Medulla oblongata (tissue), 1 donor: Measurements from ENCODE around the gene UGT1A6.
"Not testable (repeated sequence)": the region's sequence is repeated elsewhere in the genome, so short reads cannot be mapped to it uniquely, and the experiment has no call there.

ENCODE experiments used
- DNase-seq: peaks from one replicate; pipeline ENCODE4 v3.0.0-alpha.2; 2015; ENCODE audit errors: extremely low spot score

UGT1A6 gene

DNA sequence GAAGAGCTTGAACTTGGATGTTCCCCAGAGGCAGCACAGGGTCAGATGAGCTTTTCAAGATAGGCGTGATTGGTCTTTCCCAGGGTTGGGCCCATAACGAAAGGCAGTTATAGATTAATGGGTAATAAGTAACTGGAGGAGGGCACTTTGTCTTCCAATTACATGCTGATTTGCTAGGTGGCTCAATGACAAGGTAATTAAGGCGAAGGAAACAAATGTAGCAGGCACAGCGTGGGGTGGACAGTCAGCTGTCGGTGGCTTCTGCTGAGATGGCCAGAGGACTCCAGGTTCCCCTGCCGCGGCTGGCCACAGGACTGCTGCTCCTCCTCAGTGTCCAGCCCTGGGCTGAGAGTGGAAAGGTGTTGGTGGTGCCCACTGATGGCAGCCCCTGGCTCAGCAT, 25.9 kb downstream of the UGT1A6 start, which contains the start of gene UGT1A4:
Gene UGT1A4, plus strand, starts transcription at position 185 of the 400 bp plus-strand sequence. Its CDS starts 85 bp downstream, at position 270.
- no peak for DNase-seq

DNA sequence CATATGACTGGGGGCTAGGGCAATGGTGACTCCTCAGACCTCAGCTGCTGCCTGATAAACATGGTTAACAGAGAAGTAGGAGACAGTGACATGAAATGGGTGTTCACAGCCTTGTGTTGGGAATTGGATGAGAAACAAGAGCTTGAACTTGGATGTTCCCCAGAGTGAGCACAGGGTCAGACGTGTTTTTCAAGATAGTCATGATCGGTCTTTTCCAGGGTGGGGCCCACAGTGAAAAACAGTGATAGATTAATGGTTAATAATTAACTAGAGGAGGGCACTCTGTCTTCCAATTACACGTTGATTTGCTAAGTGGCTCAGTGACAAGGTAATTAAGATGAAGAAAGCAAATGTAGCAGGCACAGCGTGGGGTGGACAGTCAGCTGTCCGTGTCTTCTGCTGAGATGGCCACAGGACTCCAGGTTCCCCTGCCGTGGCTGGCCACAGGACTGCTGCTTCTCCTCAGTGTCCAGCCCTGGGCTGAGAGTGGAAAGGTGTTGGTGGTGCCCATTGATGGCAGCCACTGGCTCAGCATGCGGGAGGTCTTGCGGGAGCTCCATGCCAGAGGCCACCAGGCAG, 36.1 kb downstream of the UGT1A6 start, which contains the start of gene UGT1A3:
Gene UGT1A3, plus strand, starts transcription at position 320 of the 579 bp plus-strand sequence. Its CDS starts 85 bp downstream, at position 405.
- DNase-seq, result no peak

DNA sequence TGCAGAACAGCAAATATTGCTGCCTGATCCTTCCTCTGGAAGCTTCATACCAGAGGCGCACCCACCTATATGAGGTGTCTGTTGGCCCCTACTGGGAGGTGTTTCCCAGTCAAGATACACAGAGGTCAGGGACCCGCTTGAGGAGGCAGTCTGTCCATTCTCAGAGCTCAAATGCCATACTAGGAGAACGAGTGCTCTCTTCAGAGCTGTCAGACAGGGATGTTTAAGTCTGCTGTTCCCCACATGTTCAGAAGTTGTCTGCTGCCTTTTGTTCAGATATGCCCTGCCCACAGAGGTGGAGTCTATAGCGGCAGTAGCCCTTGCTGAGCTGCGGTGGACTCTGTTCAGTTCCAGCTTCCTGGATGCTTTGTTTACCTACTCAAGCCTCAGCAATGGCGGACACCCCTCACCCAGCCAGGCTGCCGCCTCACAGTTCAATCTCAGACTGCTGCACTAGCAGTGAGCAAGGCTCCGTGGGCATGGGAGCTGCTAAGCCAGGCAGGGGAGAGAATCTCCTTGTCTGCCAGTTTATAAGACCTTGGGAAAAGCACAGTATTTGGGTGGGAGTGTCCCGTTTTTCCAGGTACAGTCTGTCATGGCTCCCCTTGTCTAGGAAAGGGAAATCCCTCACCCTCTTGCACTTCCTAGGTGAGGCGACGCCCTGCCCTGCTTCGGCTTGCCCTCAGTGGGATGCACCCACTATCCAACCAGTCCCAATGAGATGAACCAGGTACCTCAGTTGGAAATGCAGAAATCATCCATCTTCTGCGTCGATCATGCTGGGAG, 44.4 kb downstream of the UGT1A6 start:
- DNase-seq, result not testable (repeated sequence)

DNA sequence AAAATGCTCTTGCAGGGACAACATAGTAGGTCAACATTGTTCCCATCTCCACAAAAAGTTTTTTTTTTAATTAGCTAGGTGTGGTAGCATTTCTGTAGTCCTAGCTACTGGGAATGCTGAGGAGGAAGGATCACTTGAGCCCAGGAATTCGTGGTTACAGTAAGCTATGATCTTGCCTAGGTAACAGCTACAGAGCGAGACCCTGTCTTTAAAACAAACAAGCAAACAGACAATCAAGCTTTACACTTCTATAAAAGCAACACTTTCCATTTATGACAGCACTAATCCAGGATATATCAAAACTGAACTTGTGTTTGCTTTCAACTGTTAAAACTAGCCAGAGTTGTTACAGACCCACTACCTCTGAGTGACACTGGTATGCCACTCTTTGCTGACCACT, 48.2 kb downstream of the UGT1A6 start:
- no peak for DNase-seq

DNA sequence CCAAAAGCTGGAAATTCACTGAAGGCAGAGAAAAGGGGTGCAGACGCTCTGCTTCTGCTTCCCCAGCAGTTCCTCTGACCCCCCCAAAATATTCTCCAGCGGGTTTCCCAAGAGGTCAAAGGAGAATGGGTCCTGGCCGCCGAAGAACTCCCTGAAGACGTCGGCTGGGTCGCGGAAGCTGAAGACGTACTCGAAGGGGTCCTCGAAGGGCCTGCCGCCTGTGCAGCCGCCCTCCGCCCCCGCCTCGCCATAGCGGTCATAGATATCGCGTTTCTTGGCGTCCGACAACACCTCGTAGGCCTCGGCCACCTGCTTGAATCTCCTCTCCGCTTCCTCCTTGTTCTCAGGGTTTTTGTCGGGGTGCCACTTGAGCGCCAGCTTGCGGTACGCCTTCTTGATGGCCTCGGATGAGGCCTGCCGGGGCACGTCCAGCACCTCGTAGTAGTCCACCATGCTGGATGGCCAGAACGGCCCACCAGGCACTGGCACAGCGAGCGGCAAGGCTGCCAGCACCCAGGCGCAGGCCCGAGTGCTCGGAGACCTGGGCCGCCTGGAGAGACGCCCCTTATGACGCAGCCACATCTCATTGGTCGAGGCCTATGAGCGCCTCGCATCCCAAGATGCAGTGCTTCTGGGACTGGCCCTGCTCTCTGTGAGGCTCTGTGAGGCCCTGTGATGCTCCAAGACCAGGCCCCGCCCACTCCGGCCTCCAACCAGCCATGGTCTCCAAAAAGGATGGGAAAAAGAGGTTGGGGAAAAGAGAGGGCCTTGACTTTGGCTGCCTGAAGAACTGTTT, 51.0 kb downstream of the UGT1A6 start:
- DNase-seq, result no peak

DNA sequence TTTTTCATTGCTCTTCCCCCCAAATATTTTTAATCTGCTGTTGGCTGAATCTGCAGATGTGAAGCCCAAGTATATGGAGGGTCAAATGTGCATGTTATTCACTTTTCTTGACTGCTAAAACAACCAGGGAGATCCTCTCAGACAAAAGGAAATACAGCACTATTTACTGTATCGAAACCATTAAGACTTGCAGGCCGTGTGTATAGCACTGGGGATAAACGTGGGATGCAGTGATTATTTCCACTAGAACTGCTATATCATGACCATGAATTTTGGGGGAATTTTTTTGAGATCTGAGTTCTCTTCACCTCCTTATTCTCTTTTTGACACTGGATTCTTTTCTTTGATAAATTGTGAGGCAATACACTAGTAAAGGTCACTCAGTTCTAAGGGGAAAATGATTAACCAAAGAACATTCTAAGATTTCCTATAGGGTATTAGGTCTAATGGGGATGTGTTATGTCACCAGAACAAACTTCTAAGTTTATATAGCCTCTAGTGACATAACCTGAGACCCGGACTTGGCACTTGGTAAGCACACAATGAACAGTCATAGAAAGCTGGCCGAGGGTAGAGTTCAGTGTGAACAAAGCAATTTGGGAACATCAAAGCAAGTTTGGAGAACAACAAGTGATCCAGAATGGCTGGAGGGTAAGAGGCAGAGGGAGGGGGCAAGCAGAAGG, 52.5 kb downstream of the UGT1A6 start:
- DNase-seq, result no peak

DNA sequence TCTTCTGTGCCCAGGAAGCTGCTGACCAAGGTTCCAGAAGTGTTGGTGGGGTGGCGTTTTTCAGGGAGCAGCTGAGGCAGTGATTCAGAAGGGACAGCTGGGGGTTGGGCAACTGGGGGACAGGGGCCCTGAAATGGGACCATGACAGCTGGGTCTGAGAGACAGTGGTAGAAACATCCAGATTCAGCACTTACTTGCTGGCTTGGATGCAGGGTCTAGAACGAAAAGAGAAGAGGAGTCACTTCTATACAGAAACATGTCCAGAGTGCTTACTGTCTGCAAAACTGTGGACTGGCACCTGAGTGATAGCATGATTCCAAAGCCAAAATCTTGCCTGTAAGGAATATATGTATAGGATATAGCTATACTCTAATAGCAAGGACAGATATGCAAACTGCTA, 53.1 kb downstream of the UGT1A6 start:
- not testable (repeated sequence) for DNase-seq

DNA sequence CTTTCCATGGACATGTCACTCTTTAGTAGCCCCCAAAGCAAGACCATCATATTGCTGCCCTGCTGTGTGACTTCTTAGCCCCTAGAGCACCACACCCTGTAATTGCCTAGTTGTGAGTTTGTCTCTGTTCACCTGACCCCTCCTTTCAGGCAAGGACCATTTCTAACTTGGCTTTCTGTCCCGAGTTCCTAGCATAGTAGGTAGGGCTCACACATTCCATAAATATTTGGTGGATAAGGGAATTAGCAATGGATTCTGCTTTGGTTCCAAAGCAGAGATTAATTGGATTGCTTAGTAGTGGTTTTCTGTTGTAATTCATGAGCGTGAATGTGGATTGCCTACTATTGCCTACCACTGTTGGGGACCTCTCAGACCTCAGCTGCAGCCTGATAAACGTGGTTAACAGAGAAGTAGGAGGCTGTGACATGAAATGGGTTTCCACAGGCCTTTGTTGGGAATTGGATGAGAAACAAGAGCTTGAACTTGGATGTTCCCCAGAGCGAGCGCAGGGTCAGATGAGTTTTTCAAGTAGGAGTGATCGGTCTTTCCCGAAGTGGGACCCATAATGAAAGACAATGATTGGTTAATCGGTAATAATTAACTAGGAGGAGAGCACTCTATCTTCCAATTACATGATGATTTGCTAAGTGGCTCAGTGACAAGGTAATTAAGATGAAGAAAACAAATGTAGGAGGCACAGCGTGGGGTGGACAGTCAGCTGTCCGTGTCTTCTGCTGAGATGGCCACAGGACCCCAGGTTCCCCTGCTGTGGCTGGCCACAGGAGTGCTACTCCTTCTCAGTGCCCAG, 54.0 kb downstream of the UGT1A6 start:
- DNase-seq, result no peak

DNA sequence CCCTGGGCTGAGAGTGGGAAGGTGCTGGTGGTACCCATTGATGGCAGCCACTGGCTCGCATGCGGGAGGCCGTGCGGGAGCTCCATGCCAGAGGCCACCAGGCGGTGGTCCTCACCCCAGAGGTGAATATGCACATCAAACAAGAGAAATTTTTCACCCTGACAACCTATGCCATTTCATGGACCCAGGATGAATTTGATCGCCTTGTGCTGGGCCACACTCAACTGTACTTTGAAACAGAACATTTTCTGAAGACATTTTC, 54.5 kb downstream of the UGT1A6 start:
- DNase-seq, result no peak

DNA sequence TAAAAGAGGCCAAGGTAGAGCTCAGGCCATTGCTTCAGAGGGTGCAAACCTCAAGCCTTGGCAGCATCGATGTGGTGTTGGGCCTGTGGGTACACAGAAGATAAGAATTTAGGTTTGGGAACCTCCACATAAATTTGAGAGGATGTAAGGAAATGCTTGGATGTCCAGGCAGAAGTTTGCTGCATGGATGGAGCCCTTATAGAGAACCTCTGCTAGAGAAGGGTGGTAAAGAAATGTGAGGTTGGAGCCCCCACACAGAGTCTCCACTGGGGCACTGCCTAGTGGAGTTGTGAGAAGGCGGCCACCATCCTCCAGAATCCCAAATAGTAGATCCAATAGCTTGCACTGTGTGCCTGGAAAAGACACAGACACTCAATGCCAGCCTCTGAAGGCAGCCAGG, 58.0 kb downstream of the UGT1A6 start:
- not testable (repeated sequence) for DNase-seq

DNA sequence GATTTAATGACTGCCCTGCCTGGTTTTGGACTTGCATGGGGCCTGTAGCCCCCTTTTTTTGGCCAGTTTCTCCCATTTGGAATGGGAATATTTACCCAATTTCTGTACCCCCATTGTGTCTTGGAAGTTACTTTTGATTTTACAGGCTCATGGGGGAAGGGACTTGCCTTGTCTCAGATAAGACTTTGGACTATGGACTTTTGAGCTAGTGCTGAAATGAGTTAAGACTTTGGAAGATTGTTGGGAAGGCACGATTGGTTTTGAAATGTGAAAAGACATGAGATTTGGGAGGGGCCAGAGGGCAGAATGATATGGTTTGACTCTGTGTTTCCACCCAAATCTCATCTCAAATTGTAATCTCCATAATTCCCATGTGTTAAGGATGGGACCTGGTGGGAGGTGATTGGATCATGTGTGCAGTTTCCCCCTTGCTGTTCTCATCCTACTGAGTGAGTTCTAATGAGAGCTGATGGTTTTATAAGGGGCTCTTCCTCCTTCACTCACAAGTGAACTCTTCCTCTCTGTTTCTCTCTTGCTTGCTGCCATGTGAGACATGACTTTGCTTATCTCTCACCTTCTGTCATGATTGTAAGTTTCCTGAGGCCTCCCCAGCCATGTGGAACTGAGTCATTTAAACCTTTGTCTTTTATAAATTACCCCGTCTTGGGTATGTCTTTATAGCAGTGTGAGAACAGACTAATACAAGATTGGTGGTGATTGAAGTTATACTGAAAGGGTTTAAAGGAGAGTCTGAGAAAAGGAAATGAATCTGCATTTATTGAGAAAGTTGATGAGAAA, 58.7 kb downstream of the UGT1A6 start:
- DNase-seq, result not testable (repeated sequence)

DNA sequence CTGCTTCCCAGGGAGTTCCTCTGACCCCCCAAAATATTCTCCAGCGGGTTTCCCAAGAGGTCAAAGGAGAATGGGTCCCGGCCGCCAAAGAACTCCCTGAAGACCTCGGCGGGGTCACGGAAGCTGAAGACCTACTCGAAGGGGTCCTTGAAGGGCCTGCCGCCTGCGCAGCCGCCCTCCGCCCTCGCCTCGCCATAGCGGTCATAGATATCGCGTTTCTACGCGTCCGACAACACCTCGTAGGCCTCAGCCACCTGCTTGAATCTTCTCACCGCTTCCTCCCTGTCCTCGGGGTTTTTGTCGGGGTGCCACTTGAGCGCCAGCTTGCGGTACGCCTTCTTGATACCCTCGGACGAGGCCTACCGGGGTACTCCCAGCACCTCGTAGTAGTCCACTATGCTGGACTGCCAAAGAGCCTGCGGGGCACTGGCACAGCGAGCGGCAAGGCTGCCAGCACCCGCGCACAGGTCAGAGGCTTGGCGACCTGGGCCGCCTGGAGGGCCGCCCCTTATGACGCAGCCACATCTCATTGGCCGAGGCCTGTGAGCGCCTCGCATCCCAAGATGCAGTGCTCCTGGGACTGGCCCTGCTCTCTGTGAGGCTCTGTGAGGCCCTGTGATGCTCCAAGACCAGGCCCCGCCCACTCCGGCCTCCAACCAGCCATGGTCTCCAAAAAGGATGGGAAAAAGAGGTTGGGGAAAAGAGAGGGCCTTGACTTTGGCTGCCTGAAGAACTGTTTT, 62.4 kb downstream of the UGT1A6 start:
- DNase-seq, result no peak

DNA sequence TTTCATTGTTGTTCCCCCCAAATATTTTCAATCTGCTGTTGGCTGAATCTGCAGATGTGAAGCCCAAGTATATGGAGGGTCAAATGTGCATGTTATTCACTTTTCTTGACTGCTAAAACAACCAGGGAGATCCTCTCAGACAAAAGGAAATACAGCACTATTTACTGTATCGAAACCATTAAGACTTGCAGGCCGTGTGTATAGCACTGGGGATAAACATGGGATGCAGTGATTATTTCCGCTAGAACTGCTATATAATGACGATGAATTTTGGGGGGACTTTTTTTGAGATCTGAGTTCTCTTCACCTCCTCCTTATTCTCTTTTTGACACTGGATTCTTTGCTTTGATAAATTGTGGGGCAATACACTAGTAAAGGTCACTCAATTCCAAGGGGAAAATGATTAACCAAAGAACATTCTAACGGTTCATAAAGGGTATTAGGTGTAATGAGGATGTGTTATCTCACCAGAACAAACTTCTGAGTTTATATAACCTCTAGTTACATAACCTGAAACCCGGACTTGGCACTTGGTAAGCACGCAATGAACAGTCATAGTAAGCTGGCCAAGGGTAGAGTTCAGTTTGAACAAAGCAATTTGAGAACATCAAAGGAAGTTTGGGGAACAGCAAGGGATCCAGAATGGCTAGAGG, 63.9 kb downstream of the UGT1A6 start:
- no peak for DNase-seq

DNA sequence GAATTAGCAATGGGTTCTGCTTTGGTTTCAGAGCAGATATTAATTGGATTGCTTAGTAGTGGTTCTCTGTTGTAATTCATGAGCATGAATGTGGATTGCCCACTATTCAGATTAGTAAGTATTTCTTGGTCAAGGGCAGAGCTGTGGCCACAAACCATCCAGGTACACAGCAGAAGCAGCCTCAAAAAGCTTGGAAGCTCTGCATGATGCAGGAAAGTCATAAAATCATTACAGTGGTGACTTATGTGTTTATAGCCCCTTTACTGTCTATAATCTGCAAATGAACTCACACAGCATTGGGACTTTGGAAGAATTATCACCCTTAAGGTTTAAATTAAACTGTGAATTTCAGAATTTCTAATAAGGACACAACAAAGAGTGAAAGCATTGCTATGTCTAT, 65.5 kb downstream of the UGT1A6 start:
- DNase-seq, result no peak

DNA sequence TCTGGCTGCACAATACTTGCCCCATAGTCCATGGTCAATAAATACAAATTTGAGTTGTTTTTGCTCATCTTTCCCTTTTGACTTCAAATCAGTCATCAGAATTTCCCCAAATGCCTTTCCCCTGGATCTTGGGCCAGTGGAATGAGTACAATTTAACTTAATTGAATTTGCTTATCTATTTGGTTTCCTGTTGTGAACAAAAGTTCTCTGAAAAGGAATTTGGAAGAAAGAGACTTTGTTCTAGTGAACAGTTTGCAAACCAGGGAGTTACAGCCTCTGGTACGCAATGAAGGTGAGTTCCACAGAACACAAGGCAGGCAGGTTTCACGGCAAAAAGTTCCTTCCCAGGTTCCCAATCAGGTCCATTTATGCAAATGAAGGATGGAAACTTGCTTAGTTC, 66.2 kb downstream of the UGT1A6 start:
- no peak for DNase-seq

DNA sequence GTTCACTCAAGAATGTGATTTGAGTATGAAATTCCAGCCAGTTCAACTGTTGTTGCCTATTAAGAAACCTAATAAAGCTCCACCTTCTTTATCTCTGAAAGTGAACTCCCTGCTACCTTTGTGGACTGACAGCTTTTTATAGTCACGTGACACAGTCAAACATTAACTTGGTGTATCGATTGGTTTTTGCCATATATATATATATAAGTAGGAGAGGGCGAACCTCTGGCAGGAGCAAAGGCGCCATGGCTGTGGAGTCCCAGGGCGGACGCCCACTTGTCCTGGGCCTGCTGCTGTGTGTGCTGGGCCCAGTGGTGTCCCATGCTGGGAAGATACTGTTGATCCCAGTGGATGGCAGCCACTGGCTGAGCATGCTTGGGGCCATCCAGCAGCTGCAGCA, 67.4 kb downstream of the UGT1A6 start, which contains the start of gene UGT1A1:
Gene UGT1A1, plus strand, starts transcription at position 228 of the 400 bp plus-strand sequence. Its CDS starts 18 bp downstream, at position 246.
- no peak for DNase-seq

DNA sequence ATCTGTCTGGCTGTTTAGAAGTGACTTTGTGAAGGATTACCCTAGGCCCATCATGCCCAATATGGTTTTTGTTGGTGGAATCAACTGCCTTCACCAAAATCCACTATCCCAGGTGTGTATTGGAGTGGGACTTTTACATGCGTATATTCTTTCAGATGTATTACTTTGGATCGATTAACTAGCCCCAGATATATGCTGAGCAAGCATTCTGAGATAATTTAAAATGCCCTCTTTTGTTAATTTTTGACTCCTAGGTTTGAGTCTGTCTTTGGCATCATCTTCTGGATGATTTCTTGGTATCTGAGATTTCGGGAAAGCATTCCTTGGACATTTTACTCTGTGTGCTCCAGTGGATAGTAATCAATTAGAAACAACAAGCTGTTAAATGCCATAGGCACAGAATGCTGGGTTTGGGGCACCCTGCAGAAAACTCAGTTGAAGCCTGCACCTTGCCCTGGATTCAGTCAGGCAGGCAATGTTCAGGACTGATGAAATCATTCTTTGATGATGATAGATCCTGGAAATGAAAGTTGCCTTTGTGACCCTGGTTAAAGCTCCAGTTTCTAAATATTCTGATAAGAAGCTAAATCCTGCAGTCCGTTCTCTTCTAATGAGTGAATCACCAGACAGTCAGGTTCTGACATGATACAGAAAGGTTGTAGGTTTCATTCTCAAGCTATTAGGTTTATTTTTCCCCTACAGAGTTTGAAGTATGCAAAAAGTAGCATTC, 68.5 kb downstream of the UGT1A6 start:
- DNase-seq, result no peak

DNA sequence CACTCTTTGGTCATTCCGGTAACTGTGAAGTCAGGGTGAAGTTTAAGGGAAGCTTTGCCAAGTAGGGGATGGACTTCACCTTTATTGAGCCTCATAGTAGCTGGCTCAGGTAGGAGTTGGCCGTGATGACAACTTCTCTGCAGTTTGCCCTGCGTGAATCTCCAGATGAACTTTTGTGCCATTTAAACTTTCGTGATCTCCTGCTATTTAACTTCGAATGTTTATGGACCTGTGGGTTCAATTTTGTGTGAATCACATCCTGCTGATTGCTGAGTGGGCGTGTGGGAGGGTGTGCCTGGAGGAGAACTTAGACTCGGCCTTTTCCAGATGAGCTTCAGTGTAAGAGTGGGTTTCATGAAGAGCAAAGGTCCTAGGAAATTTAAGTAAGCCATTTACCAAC, 71.6 kb downstream of the UGT1A6 start:
- DNase-seq, result no peak
